ENCODE data around the gene ZNF85.
"Not testable (repeated sequence)": the region's sequence is repeated elsewhere in the genome, so short reads cannot be mapped to it uniquely, and the experiment has no call there.

ZNF85 gene

DNA sequence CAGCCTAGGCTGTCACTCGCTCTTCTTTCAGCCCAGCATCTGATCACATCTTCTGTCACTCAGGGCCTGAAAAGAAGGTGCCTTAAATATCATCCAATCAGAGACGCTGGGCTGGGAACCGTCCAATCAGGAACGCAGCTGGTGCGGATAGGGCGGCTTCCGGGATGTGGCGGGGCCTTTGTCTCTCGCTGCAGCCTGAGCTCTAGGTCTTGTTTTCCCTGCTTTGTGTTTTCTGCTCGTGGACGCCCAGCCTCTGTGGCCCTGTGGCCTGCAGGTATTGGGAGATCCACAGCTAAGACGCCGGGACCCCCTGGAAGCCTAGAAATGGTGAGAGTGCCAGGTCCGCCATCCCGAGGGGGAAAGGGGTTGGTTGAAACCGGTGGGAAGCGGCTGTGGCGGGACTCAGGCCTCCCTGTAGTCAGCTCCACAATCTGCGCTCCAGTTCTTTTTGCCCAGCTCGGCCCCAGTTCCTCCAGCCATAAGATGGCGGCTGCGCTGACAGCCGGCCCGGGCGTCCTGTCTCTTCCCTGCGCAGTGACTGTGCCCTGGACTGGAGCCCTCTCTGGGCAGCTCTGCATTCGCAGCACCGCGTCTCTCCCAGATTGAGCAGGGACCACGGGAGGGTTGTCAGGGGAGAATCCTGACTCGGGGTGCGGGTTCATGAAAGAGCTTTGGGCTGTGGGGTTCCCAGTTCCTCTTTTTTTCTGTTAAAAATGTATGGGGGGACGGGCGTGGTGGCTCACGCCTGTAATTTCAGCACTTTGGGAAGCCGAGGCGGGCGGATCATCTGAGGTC, at the start of gene ZNF85:
ZNF85 (plus strand) TSS at position 175 of the 795 bp plus-strand sequence; CDS start at position 325, 150 bp downstream.
- peak; percentile 85 to 95 for DNase-seq

DNA sequence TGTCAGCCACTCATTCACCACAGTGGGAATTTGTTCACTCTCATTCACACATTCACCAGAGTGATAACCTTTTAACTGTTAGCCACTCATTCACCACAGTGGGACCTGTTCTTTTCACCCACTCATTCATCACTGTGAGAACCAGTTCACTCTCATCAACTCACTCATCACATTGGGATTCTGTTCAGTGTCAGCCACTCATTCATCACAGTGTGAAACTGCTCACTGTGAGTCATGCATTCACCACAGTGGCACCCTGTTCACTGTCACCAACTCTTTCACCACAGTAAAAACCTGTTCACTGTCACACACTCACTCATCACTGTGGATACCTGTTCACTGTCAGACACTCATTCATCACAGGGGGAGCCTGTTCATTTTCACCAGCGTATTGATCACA, 43.5 kb upstream of the ZNF85 start:
- no peak for DNase-seq

DNA sequence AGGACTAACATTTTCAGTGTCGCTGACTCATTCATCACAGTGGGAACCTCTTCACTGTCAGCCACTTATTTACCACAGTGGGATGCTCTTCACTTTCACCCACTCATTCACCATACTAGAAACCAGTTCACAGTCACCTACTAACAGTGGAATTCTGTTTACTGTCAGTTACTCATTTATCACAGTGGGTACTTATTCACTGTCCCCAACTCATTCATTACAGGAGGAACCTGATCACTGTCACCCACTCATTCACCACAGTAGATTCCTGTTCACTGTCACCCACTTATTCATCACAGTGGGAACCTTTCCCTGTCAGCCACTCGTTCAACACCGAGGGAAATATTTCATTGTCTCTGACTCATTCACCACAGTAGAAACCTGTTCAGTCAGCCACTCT, 10.1 kb upstream of the ZNF85 start:
- no peak for DNase-seq

GRCh38 chr19:20925481-20925880, 2.4 kb downstream of the ZNF85 start:
- no peak for DNase-seq

- DNase-seq: no peak
Observed at GRCh38 chr19:20926796-20927195, 3.7 kb downstream of the ZNF85 start.

GRCh38 chr19:20928371-20928770, 5.3 kb downstream of the ZNF85 start:
- DNase-seq: no peak

DNA sequence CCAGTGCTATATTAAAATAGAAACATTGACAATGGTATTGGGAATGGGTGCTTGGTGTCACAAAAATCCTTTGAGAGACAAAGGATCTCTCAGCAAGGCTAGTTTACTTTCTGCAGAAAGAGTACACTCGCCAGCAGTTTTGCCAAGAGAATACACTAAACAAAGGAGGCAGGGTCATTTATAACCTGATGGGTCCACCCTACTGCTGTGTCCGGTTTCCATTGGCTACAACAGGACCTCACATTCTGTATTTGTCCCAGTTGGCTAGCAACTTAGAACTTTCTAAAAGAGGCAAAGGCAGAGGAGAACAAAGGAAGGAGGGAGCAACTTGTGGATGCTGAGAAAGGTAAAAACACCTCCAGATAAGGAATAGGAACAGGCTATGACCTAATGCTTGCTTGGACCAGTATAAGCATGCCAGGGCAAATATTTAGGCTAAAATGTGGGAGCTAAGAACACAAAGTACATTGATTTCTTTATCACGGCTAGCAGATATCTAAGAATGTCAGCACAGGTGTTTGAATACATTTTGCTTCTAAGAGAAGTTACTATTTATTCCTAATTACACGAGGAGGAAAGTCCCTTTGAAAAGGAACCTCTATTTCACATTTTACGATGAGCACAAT, 13.4 kb downstream of the ZNF85 start:
- DNase-seq: not testable (repeated sequence)

DNA sequence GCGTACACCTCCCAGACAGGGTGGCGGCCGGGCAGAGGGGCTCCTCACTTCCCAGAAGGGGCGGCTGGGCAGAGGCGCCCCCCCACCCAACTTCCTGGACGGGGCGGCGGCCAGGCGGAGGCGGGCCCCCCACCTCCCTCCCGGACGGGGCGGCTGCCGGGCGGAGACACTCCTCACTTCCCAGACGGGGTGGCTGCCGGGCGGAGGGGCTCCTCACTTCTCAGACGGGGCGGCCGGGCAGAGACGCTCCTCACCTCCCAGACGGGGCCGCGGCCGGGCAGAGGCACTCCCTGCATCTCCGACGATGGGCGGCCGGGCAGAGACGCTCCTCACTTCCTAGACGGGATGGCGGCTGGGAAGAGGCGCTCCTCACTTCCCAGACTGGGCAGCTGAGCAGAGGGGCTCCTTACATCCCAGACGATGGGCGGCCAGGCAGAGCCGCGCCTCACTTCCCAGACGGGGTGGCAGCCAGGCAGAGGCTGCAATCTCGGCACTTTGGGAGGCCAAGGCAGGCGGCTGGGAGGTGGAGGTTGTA, 29.6 kb downstream of the ZNF85 start:
- not testable (repeated sequence) for DNase-seq

DNA sequence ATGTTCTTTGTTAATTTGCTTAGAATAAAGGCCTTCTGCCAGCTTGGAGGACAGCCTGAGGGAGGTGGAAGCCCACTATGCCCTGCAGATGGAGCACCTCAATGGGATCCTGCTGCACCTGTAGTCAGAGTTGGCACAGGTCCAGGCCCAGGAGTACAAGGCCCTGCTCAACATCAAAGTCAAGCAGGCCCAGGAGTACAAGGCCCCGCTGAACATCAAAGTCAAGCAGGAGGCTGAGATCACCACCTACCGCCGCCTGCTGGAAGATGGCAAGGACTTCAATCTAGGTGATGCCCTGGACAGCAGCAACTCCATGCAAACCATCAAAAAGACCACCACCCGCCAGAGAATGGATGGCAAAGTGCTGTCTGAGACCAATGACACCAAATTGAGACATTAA, 41.7 kb downstream of the ZNF85 start:
- no peak for DNase-seq

GRCh38 chr19:20968092-20968491, 45.0 kb downstream of the ZNF85 start:
- DNase-seq: no peak

- no peak for DNase-seq
Observed at GRCh38 chr19:20969498-20969897, 46.4 kb downstream of the ZNF85 start.

DNA sequence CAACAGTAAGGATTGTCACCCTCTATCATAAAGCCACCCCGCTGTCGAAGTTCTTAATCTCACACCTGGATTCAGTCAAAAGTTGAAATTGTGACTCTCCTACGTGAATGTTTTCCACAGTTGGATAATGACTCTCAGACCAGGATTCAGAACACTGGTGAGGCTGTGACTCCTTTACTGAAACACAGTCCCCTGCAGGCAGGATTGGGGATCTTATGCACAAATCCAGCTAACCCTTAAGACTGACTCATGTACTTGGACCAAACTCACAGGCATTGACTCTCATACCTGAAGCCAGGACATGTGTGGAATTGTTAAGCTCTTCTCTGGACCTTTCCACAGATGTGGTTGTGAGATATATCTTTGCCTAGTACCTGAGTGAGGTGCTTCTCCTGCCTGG, 46.8 kb downstream of the ZNF85 start:
- no peak for DNase-seq

GRCh38 chr19:20992788-20993187, 69.7 kb downstream of the ZNF85 start:
- DNase-seq: not testable (repeated sequence)

GRCh38 chr19:20999731-21000352, 76.8 kb downstream of the ZNF85 start:
- DNase-seq: peak; percentile 42 to 90

All from cerebellar nuclear complex (tissue), 1 donor.